Measurements from ENCODE around the gene RSAD1. TPM values are rescaled to one million over a fixed set of nuclear protein-coding genes. Genes with fewer than 3 reads are reported as not detected.

Gene RSAD1
- total and polyA plus RNA-seq, 2 donors (not counting 3 experiments of a cell fraction or from before 2014, with no cell fraction given), result 20.3 to 35.5 TPM

GRCh38 chr17:50524838-50525237 is 46.2 kb downstream of the RSAD1 start:
- ChIA-PET POLR2A (no interaction called here), CTCF (interaction anchor here (0.6 to 2.2 kb wide), 2 partner anchors 11 to 53 kb away, joined by 3 to 5 read pairs; no protein-coding TSS in a partner anchor)
- FAIRE-seq, result no peak
- no peaks in the 10 kb centered on the region for H4K20me1 ChIP-seq (replicated peaks; ENCODE audit: control insufficient read depth, extremely low read depth, insufficient read depth, low read length)
- DNase-seq (ENCODE audit: low read depth, low spot score), result no peak
- H3K4me1 ChIP-seq (ENCODE audit: control insufficient read depth, extremely low read depth, insufficient read depth, low read length), result no peaks in the 10 kb centered on the region
- no TSS peak for BruUV-seq (replicated peaks)
- H2AFZ ChIP-seq (ENCODE audit: low read depth, low read length), result no peak overlapping the region
- no peaks in the 10 kb centered on the region for H3K9me3 ChIP-seq (replicated peaks; ENCODE audit: control insufficient read depth, insufficient read depth, low read length)
- no peaks in the 10 kb centered on the region for H3K9me1 ChIP-seq (replicated peaks; ENCODE audit: control insufficient read depth, extremely low read depth, insufficient read depth, low read length)
- no peaks in the 10 kb centered on the region for H3K79me2 ChIP-seq (ENCODE audit: control insufficient read depth, insufficient read depth, low read length)
- intact Hi-C loops (cut with micrococcal nuclease) (no loop called here), dilution Hi-C loops (cut with MboI; ENCODE audit: extremely low pct_ligation_motif_present, low sequenced_read_pairs) (no loop called here)
- TF ChIP-seq CTCF (IDR thresholded peaks at IDR 0.05; ENCODE audit: extremely low read depth in 1 of 2, insufficient read depth in 1 of 2, low read depth in 1 of 2, low read length in 2 of 2) (no peak), JUN (IDR thresholded peaks at IDR 0.05; ENCODE audit: borderline replicate concordance, insufficient read depth, insufficient read length, low read depth) (no peak), POLR2A (IDR thresholded peaks at IDR 0.05; ENCODE audit: low read depth, low read length) (no peak), POLR2AphosphoS5 (IDR thresholded peaks at IDR 0.05; ENCODE audit: insufficient read depth, low read depth, low read length) (no peak), MYC (IDR thresholded peaks at IDR 0.05; ENCODE audit: low read depth, low read length) (no peak), FOS (IDR thresholded peaks at IDR 0.05; ENCODE audit: borderline replicate concordance, insufficient read depth, low read length) (no peak), GATA2 (IDR thresholded peaks at IDR 0.05; ENCODE audit: insufficient read depth, insufficient read length, low read depth, low read length) (no peak), MAX (IDR thresholded peaks at IDR 0.05; ENCODE audit: insufficient read depth, insufficient read length) (no peak), EZH2 (IDR thresholded peaks at IDR 0.05; ENCODE audit: borderline replicate concordance, low read depth, low read length, severe bottlenecking) (no peak)
- H3K4me2 ChIP-seq (ENCODE audit: insufficient read depth, low read length), result no peak overlapping the region
- H3K36me3 ChIP-seq (ENCODE audit: control insufficient read depth in 2 of 2, extremely low read depth in 1 of 2, insufficient read depth in 2 of 2, low read length in 2 of 2), result no peaks in the 10 kb centered on the region
- no peak overlapping the region for H3K9ac ChIP-seq (replicated peaks; ENCODE audit: extremely low read depth, insufficient read depth, low read length)
- peaks cover 0 to 5% of the 10 kb centered on the region in 2 experiments for H3K27me3 ChIP-seq (ENCODE audit: control insufficient read depth in 2 of 2, insufficient read depth in 2 of 2, low read length in 2 of 2)
- H3K4me3 ChIP-seq (replicated peaks in 1 of 3; ENCODE audit: insufficient read depth in 1 of 3, low read depth in 1 of 3, low read length in 3 of 3), result no peak overlapping the region
- no peak overlapping the region for H3K27ac ChIP-seq (ENCODE audit: insufficient read depth, low read depth, low read length)
